H1 (cell line): ENCODE measurements around the gene UAP1. TPM values are rescaled to one million over a fixed set of nuclear protein-coding genes. Genes with fewer than 3 reads are reported as not detected.

ENCODE experiments used
- CTCF ChIA-PET: fragments of 300-600 bp; sonication (Branson Sonifier 250); formaldehyde crosslinking; loops from one replicate; lab custom pipeline; 2021; ENCODE audit not compliant: partially characterized antibody; lab: Charles Lee
- POLR2A ChIA-PET: fragments of 300-600 bp; sonication (Branson Sonifier 250); formaldehyde crosslinking; loops from one replicate; lab custom pipeline; 2021; ENCODE audit warnings: inconsistent platforms; ENCODE audit not compliant: partially characterized antibody; lab: Charles Lee
- DNase-seq, 2 experiments: peaks; one replicate each; pipeline versions ENCODE4 v3.0.0 to v3.0.0-alpha.2; 2010 to 2022; ENCODE audit warnings: low spot score in 2 of 2, low read depth in 1 of 2, mixed read lengths in 1 of 2
- FAIRE-seq: peaks from 2 replicates; lab custom pipeline; 2011; peaks lifted over from hg19 to GRCh38; lab: Jason Lieb, UNC
- H2AFZ ChIP-seq: 2 replicates; pipeline ENCODE4 v1.8.1; 2012; ENCODE audit warnings: low read length, inconsistent platforms
- H2AK5ac ChIP-seq: 2 replicates; pipeline ENCODE4 v1.6.1; 2013; ENCODE audit warnings: low read depth, low read length
- H2BK120ac ChIP-seq: replicated peaks from 2 replicates; pipeline ENCODE3; 2013; ENCODE audit warnings: low read depth, low read length, inconsistent platforms
- H2BK12ac ChIP-seq: 2 replicates; pipeline ENCODE4 v1.6.1; 2013; ENCODE audit warnings: low read depth, low read length
- H2BK15ac ChIP-seq: 2 replicates; pipeline ENCODE4 v1.6.1; 2013; ENCODE audit warnings: low read length
- H2BK20ac ChIP-seq: 2 replicates; pipeline ENCODE4 v1.6.1; 2013; ENCODE audit warnings: low read length
- H2BK5ac ChIP-seq: 2 replicates; pipeline ENCODE4 v1.6.1; 2013; ENCODE audit warnings: low read depth, low read length
- H3K14ac ChIP-seq: 2 replicates; pipeline ENCODE4 v1.6.1; 2013; ENCODE audit warnings: inconsistent platforms; ENCODE audit not compliant: insufficient read length
- H3K18ac ChIP-seq: 2 replicates; pipeline ENCODE4 v1.6.1; 2013; ENCODE audit warnings: low read length; ENCODE audit errors: extremely low read depth
- H3K23ac ChIP-seq: 2 replicates; pipeline ENCODE4 v1.6.1; 2013; ENCODE audit warnings: inconsistent platforms; ENCODE audit not compliant: insufficient read length
- H3K23me2 ChIP-seq: 2 replicates; pipeline ENCODE4 v1.6.1; 2013; ENCODE audit warnings: low read depth, low read length
- H3K27ac ChIP-seq: 2 replicates; pipeline ENCODE4 v1.6.1; 2011; ENCODE audit warnings: low read depth, low read length, inconsistent platforms
- H3K27me3 ChIP-seq, 4 experiments: replicated peaks in 1 of 4; 1 replicate in 1 of 4; 2 replicates in 3 of 4; pipeline versions ENCODE4 v1.6.1 to v1.8.1; 2011 to 2013; ENCODE audit warnings: low read length in 3 of 4, mild to moderate bottlenecking in 3 of 4, inconsistent platforms in 2 of 4, mixed read lengths in 2 of 4, moderate library complexity in 1 of 4; ENCODE audit not compliant: control insufficient read depth in 3 of 4, insufficient read depth in 3 of 4; ENCODE audit errors: extremely low read depth in 1 of 4
- H3K36me3 ChIP-seq, 4 experiments: 2 replicates each; pipeline versions ENCODE4 v1.6.1 to v1.8.1; 2011 to 2013; ENCODE audit warnings: mild to moderate bottlenecking in 4 of 4, low read length in 3 of 4, moderate library complexity in 2 of 4, control low read depth in 1 of 4, inconsistent platforms in 1 of 4; ENCODE audit not compliant: insufficient read depth in 4 of 4, control insufficient read depth in 2 of 4
- H3K4ac ChIP-seq: replicated peaks from 2 replicates; pipeline ENCODE3; 2013; ENCODE audit warnings: low read length, low read depth, mixed read lengths, inconsistent platforms; ENCODE audit not compliant: insufficient read length
- H3K4me1 ChIP-seq, 4 experiments: replicated peaks in 1 of 4; 1 replicate in 1 of 4; 2 replicates in 3 of 4; pipeline versions ENCODE4 v1.6.1 to v1.8.1; 2011 to 2013; ENCODE audit warnings: low read length in 3 of 4, inconsistent platforms in 2 of 4, mixed read lengths in 1 of 4; ENCODE audit not compliant: insufficient read depth in 4 of 4, control insufficient read depth in 3 of 4
- H3K4me2 ChIP-seq, 2 experiments: 2 replicates each; pipeline versions ENCODE4 v1.6.1 to v1.8.1; 2011 to 2013; ENCODE audit warnings: low read depth in 2 of 2, low read length in 2 of 2, control low read depth in 1 of 2, inconsistent platforms in 1 of 2, mild to moderate bottlenecking in 1 of 2; ENCODE audit not compliant: insufficient read depth in 1 of 2
- H3K4me3 ChIP-seq, 4 experiments: fragments of 200-600, 300-600 bp in 1 of 4; sonication (generic), shearing (Covaris generic), sonication (Bioruptor Twin) in 1 of 4; 2 replicates each; pipeline versions ENCODE4 v1.5.1 to v1.8.1; 2011 to 2016; ENCODE audit warnings: low read length in 4 of 4, low read depth in 3 of 4, control low read depth in 2 of 4, inconsistent platforms in 2 of 4, mild to moderate bottlenecking in 2 of 4, mixed read lengths in 1 of 4, moderate library complexity in 1 of 4; ENCODE audit not compliant: insufficient read depth in 2 of 4; ENCODE audit errors: extremely low read depth in 1 of 4
- H3K56ac ChIP-seq: replicated peaks from 2 replicates; pipeline ENCODE3; 2013; ENCODE audit warnings: low read depth, mild to moderate bottlenecking, mixed read lengths, low read length, inconsistent platforms; ENCODE audit not compliant: insufficient read length
- H3K79me1 ChIP-seq: 2 replicates; pipeline ENCODE4 v1.6.1; 2013; ENCODE audit warnings: low read depth, low read length, control low read depth
- H3K79me2 ChIP-seq, 2 experiments: 2 replicates each; pipeline versions ENCODE4 v1.6.1 to v1.8.1; 2012 to 2013; ENCODE audit warnings: low read length in 2 of 2, mild to moderate bottlenecking in 2 of 2, inconsistent platforms in 1 of 2; ENCODE audit not compliant: insufficient read depth in 2 of 2, control insufficient read depth in 1 of 2
- H3K9ac ChIP-seq, 4 experiments: replicated peaks in 1 of 4; 1 replicate in 1 of 4; 2 replicates in 3 of 4; pipeline versions ENCODE4 v1.6.1 to v1.8.1; 2011 to 2013; ENCODE audit warnings: low read depth in 3 of 4, low read length in 3 of 4, control low read depth in 2 of 4, mild to moderate bottlenecking in 2 of 4, moderate library complexity in 2 of 4, inconsistent platforms in 1 of 4; ENCODE audit errors: extremely low read depth in 1 of 4
- H3K9me3 ChIP-seq, 2 experiments: 2 replicates each; pipeline versions ENCODE4 v1.6.1 to v1.8.1; 2012 to 2013; ENCODE audit warnings: mild to moderate bottlenecking in 2 of 2, moderate library complexity in 2 of 2, control low read depth in 1 of 2, inconsistent platforms in 1 of 2, low read depth in 1 of 2, low read length in 1 of 2, mixed read lengths in 1 of 2; ENCODE audit not compliant: insufficient read depth in 2 of 2
- H4K20me1 ChIP-seq, 2 experiments: replicated peaks in 1 of 2; 2 replicates each; pipeline versions ENCODE3 to v1.8.1; 2011 to 2013; ENCODE audit warnings: inconsistent platforms in 2 of 2, low read length in 2 of 2, mild to moderate bottlenecking in 1 of 2; ENCODE audit not compliant: insufficient read depth in 2 of 2, control insufficient read depth in 1 of 2
- H4K5ac ChIP-seq: 2 replicates; pipeline ENCODE4 v1.6.1; 2013; ENCODE audit warnings: low read length, low read depth, mixed read lengths, inconsistent platforms; ENCODE audit not compliant: insufficient read length
- H4K8ac ChIP-seq: 2 replicates; pipeline ENCODE4 v1.8.0; 2013; ENCODE audit warnings: mild to moderate bottlenecking, moderate library complexity, low read length, inconsistent platforms; ENCODE audit not compliant: insufficient read depth; ENCODE audit errors: extremely low read depth
- H4K91ac ChIP-seq: replicated peaks from 2 replicates; pipeline ENCODE3; 2013; ENCODE audit warnings: low read length, mixed read lengths, inconsistent platforms; ENCODE audit not compliant: insufficient read length
- ASH2L ChIP-seq: fragments of 200-600, 300-600 bp; sonication (generic); IDR thresholded peaks from one replicate; pipeline ENCODE4 v1.7.1; 2017; ENCODE audit warnings: low read length
- BACH1 ChIP-seq: IDR thresholded peaks from 2 replicates; pipeline ENCODE4 v1.6.1; 2012; ENCODE audit warnings: low read length, improper control_type of control experiment
- CREB1 ChIP-seq: IDR thresholded peaks from 2 replicates; pipeline ENCODE4 v1.6.1; 2012; ENCODE audit warnings: inconsistent platforms
- CTBP2 ChIP-seq: IDR thresholded peaks from 2 replicates; pipeline ENCODE4 v1.7.0; 2011; ENCODE audit warnings: borderline replicate concordance, mild to moderate bottlenecking, moderate library complexity, mixed read lengths, low read length; ENCODE audit not compliant: insufficient read depth, insufficient read length
- NANOG ChIP-seq: IDR thresholded peaks from 2 replicates; pipeline ENCODE4 v1.6.1; 2011; ENCODE audit warnings: low read length, low read depth, mild to moderate bottlenecking, inconsistent platforms; ENCODE audit not compliant: insufficient read depth, poor library complexity, severe bottlenecking
- RNF2 ChIP-seq: fragments of 200-900, 300-1000 bp; sonication (generic); IDR thresholded peaks from 2 replicates; pipeline ENCODE4 v1.7.1; 2016; ENCODE audit warnings: borderline replicate concordance, low read depth, mild to moderate bottlenecking, antibody characterized with exemption, low read length; ENCODE audit not compliant: poor library complexity, severe bottlenecking; ENCODE audit errors: missing control alignments
- SUZ12 ChIP-seq: fragments of 200-600 bp; sonication (generic); IDR thresholded peaks from 2 replicates; pipeline ENCODE4 v1.6.1; 2012; ENCODE audit warnings: mild to moderate bottlenecking, inconsistent platforms, low read length, moderate library complexity, mixed read lengths
- WGBS, 2 experiments: shearing (Covaris generic) in 1 of 2; methylation state at CpG; one replicate each; pipeline versions ENCODE4 v1.1.6 to v1.1.7; 2013 to 2015; ENCODE audit warnings: low lambda C conversion rate in 2 of 2, mixed read lengths in 2 of 2, inconsistent platforms in 1 of 2, low coverage in 1 of 2, missing lambda C conversion rate in 1 of 2; ENCODE audit not compliant: insufficient replicate concordance in 2 of 2, insufficient coverage in 1 of 2, insufficient read length in 1 of 2; ENCODE audit errors: extremely low coverage in 1 of 2, missing lambda C conversion rate in 1 of 2; 5-methylcytosine and 5-hydroxymethylcytosine counted together
- long read RNA-seq, 2 experiments: library from RNA in 1 of 2; library from capped mRNA in 1 of 2; stranded (forward); transcript quantifications; one replicate each; pipeline ENCODE4 v2.0.0, GENCODE V29; 2021; ENCODE audit warnings: inconsistent platforms in 1 of 2
- polyA minus RNA-seq, 3 experiments: library from RNA; depleted of rRNA, polyadenylated mRNA; stranded (reverse); fragments of >200 nt; gene quantifications; 1 replicate in 2 of 3; 2 replicates in 1 of 3; pipeline ENCODE4 v1.2.3, GENCODE V29; 2011
- polyA plus RNA-seq, 7 experiments: library from polyadenylated mRNA; depleted of rRNA in 3 of 7; stranded (reverse) in 5 of 7; unstranded in 2 of 7; fragments of >200 nt in 5 of 7; fragments of 200-250 nt in 2 of 7; gene quantifications; 1 replicate in 5 of 7; 2 replicates in 1 of 7; 4 replicates in 1 of 7; pipeline versions ENCODE4 v1.2.1 to v1.2.3, GENCODE V29; 2011 to 2013; ENCODE audit warnings: missing spikeins in 2 of 7, mixed read lengths in 2 of 7
- total RNA-seq: library from RNA; stranded (reverse); fragmentation: NEBNext Ultra II Directional; extraction: Animal tissue kit (Norgen Biotek cat#: 25700); gene quantifications from 2 replicates; pipeline ENCODE4 v1.2.1, GENCODE V29; 2021

UAP1 gene
- total RNA-seq = 30.2 and 32.9 TPM in 2 replicates
- polyA plus RNA-seq (2011; rRNA removed) = 5.1 and 9.4 TPM in 2 replicates
- polyA plus RNA-seq (2011; cell fraction: cytosol; rRNA removed) = 12.2 TPM
- 5.2 TPM for polyA plus RNA-seq (2011; cell fraction: nucleus; rRNA removed)
- polyA plus RNA-seq (2012, experiment 1 of 2) = 16.8 to 26.0 TPM (median 19.3 TPM) in 4 replicates
- polyA plus RNA-seq (2012, experiment 2 of 2) = 2.4 TPM
- polyA plus RNA-seq (2013, experiment 1 of 2) = 16.5 TPM
- 16.9 TPM for polyA plus RNA-seq (2013, experiment 2 of 2)
- 14.1 and 18.0 TPM in 2 replicates for polyA minus RNA-seq (2011; rRNA and poly(A)+ RNA removed)
- 9.5 TPM for polyA minus RNA-seq (2011; cell fraction: cytosol; rRNA and poly(A)+ RNA removed)
- 14.3 TPM for polyA minus RNA-seq (2011; cell fraction: nucleus; rRNA and poly(A)+ RNA removed)
- long read RNA-seq, experiment 1, partial matches to known transcripts = 15 of 26 reads
- long read RNA-seq, experiment 1, other reads (novel, unspliced or antisense) = 5 of 26 reads
- long read RNA-seq, experiment 2, transcript UAP1-201 (11 exons, 2,377 nt) = major isoform, 9 of 21 reads
- long read RNA-seq, experiment 2, partial matches to known transcripts = 5 of 21 reads
- long read RNA-seq, experiment 2, other reads (novel, unspliced or antisense) = 5 of 21 reads

- Histone ChIP-seq H3K23ac (no peak within 1 kb of the TSS), H3K14ac (no peak within 1 kb of the TSS), H3K27ac (peak within 1 kb of the TSS; percentile 40; the same call in 1 of the 2 replicates), H2BK120ac (no peak within 1 kb of the TSS), H3K36me3 (no peaks in the 10 kb centered on the region), H3K4me3 (peak within 1 kb of the TSS; percentile 74 to 89 (median 80)), H4K5ac (peak within 1 kb of the TSS; percentile 80), H2AFZ (peak within 1 kb of the TSS; percentile 79), H2BK20ac (no peak within 1 kb of the TSS), H4K8ac (peak within 1 kb of the TSS; percentile 97), H2BK5ac (peak within 1 kb of the TSS; percentile 86; the same call in 1 of the 2 replicates), H3K4me2 (peak within 1 kb of the TSS; percentile 88 to 93), H2BK12ac (no peak within 1 kb of the TSS), H3K79me1 (no peaks in the 10 kb centered on the region; the same call in none of the 2 replicates), H3K27me3 (peaks cover 0 to 4% (median 0%) of the 10 kb centered on the region in 4 experiments; a peak in 1 of 7 replicates), H3K9me3 (no peaks in the 10 kb centered on the region), H3K56ac (no peak within 1 kb of the TSS), H2AK5ac (no peak within 1 kb of the TSS), H4K91ac (peak within 1 kb of the TSS; percentile 56), H3K18ac (peak within 1 kb of the TSS; percentile 91; the same call in 1 of the 2 replicates), H3K79me2 (peaks cover 0 to 23% of the 10 kb centered on the region in 2 experiments; a peak in 2 of 4 replicates), H3K4ac (peak within 1 kb of the TSS; percentile 76), H3K9ac (peak within 1 kb of the TSS; percentile 71 to 87 (median 76)), H2BK15ac (peak within 1 kb of the TSS; percentile 89; the same call in 1 of the 2 replicates), H3K4me1 (peaks cover 0 to 5% (median under 1%) of the 10 kb centered on the region in 4 experiments; a peak in 1 of 7 replicates), H3K23me2 (peaks cover 5% of the 10 kb centered on the region; the same call in 1 of the 2 replicates), H4K20me1 (peaks cover 0 to 2% of the 10 kb centered on the region in 2 experiments)
- POLR2A ChIA-PET = interaction anchor here (2.0 kb wide), 1 partner anchor 10 kb away, joined by 6 read pairs; no protein-coding TSS in a partner anchor
- CTCF ChIA-PET = no interaction called here
- DNase-seq = peak in 1 of 2 experiments; percentile 56
- no peak for FAIRE-seq
- 5% methylated on average over 46 of the region's 69 CpGs; no CpG with 5 or more reads in 1 of the 2 experiments for WGBS, 2 experiments
- TF ChIP-seq CREB1 (no peak), BACH1 (peak; percentile 36; the same call in 1 of the 2 replicates), NANOG (no peak), SUZ12 (no peak), ASH2L (peak; percentile 60), RNF2 (no peak), CTBP2 (no peak)
These were observed at the start of gene UAP1 for GRCh38 chr1:162561616-162562469. TSS of gene UAP1 (plus strand) at chr1:162561722. CDS start at chr1:162566069, 4,347 bp downstream.
